GM18951 (cell line): ENCODE data around the gene POLD2.
"Not testable (repeated sequence)": the region's sequence is repeated elsewhere in the genome, so short reads cannot be mapped to it uniquely, and the experiment has no call there.

Experiments used
- POLR2A ChIP-seq: IDR thresholded peaks from 4 replicates; pipeline ENCODE4 v1.6.1; 2011; ENCODE audit warnings: mild to moderate bottlenecking; ENCODE audit not compliant: insufficient read length, insufficient read depth; ENCODE audit errors: extremely low read depth
- in situ Hi-C: fragments of 300-500 bp; cut with MboI; formaldehyde crosslinking; loops from one replicate; pipeline ENCODE4 v1.12.0; 2022; ENCODE audit warnings: low sequenced_read_pairs, mixed read lengths, inconsistent platforms; ENCODE audit not compliant: unreplicated experiment

The POLD2 gene

DNA sequence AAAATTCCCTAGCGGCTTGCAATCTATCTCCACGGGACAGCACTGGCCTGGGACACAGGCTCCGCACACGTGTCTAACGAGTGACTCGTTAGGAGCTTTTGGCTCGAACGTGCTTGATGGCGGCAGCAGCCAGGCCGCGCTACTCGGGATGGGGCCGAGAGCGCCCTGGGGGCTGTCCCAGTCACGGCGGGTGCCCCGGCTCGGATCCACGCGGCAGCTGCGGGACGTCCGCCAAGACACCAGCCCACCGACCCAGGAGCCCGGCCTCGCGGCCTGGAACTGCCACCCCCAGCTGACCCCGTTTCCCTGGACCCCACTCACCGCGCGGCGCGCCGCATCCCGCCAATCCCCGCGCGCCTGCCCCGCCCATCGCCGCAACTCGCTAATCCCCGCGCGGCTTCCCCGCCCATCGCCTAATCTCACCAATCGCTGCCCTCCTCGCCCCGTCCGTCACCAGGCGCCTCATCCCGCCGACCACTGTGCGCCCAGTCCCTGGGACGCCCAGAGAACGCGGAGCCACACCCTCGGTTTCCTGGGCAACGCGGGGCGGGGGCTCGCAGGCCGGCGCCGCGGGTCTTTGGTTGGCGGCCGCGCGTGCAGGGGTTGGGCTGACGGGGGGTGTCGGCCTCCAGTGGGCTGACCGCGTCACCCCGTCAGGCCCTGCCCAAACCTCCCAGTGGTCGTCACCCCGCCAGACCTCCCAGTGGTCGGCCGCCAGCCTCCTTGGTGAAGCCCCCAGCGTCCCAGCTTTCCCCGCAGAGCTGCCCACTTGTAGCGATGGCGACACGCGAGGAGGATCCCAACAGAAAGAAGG is at the start of gene POLD2:
Gene POLD2 (minus strand): TSS at position 359 of the 814 bp plus-strand sequence. CDS start 1,495 bp downstream, outside the sequence.
- TF ChIP-seq POLR2A: peak; percentile 69
- in situ Hi-C loops: no loop called here

GRCh38 chr7:44172803-44173424 is 49.6 kb upstream of the POLD2 start:
- in situ Hi-C loops: no loop called here
- TF ChIP-seq POLR2A: no peak

DNA sequence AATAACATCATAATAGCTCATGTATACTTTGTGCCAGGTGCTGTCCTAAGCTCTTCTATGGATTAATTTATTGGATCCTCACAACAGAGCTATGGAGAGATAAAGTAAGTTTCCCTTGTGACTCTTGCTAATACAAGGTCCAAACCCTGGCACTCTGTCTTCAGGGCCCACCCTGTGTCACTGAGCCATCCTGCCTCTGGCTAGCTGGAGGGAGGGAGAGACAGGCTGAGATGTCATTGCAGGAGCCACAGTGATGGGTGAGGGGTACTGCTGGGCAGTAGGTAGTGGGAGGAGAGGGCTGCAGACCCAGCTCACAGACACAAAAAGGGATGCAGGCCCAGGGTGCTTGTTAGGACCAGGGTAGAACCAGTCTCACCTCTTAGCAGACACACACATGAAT is 49.0 kb upstream of the POLD2 start:
- in situ Hi-C loops: no loop called here
- TF ChIP-seq POLR2A: no peak

GRCh38 chr7:44171901-44172300 is 48.6 kb upstream of the POLD2 start:
- in situ Hi-C loops: not testable (repeated sequence)

DNA sequence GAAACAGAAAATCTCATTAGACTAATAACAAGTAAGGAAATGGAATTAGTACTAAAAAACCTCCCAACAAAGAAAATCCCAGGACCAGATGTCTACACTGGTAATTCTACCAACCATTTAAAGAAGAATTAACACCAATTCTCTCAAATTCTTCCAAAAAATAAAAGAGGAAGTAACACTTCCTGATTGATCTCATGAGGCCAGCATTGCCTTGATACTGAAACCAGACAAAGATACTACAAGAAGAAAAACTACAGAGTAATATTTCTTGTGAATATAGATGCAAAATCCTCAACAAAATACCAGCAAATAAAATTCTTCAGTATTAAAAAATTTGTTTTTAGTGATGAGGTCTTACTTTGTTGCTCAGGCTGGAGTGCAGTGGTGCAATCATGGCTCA is 44.6 kb upstream of the POLD2 start:
- in situ Hi-C loops: no loop called here
- TF ChIP-seq POLR2A: no peak

GRCh38 chr7:44163591-44163990 is 40.2 kb upstream of the POLD2 start:
- in situ Hi-C loops: no loop called here
- no peak for TF ChIP-seq POLR2A

DNA sequence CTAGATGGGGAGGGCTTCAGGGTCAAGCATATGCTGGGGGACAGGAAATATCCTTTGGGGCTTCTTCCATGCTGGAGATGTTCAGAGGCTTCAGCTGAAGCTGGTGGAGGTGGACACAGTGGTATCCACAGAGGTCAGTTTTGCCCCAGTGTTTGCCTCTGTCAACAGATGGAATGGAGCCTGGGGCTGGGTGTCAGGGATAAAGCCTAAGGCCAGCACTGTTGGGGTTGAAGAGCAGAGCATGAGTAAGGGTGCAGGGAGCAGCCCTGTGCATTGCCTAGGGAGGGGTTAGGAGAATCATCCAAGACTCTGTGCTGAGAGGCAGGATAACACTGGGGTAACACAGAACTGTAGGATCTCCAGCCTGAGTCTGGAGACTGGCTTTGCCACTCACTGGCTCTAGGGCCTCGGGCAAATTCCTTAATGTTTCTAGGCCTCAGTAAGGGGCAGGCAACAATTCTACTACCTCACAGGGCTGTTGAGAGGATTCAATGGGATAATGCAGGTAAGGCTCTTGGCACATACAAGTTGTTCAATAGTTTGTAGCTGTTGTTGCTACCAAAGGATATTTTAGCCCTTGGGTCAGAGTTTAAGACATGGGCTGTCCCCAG is 39.5 kb upstream of the POLD2 start:
- in situ Hi-C loops: no loop called here
- no peak for TF ChIP-seq POLR2A

GRCh38 chr7:44162179-44162578 is 38.8 kb upstream of the POLD2 start:
- in situ Hi-C loops: no loop called here
- TF ChIP-seq POLR2A: no peak

DNA sequence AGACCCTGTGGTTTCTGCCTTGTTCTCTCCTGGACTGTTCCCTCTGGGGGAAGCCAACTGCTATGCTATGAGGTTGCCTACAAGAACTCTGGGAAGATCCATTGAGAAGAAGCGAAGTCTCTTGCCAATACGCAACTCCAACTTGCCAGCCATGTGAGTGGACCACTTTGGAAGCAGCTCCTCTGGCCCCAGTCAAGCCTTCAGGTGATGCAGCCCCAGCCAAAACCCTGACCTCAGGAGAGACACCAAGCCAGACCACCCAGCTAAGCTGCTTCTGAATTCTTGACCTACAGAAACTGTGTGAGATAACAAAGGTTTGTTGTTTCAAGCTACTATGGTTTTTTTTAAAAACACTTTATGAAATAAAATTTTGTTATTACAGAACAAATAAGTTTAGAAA is 38.0 kb upstream of the POLD2 start:
- in situ Hi-C loops: no loop called here
- no peak for TF ChIP-seq POLR2A

- TF ChIP-seq POLR2A: no peak
- in situ Hi-C loops: no loop called here
These were observed 36.7 kb upstream of the POLD2 start for GRCh38 chr7:44159824-44160630.

DNA sequence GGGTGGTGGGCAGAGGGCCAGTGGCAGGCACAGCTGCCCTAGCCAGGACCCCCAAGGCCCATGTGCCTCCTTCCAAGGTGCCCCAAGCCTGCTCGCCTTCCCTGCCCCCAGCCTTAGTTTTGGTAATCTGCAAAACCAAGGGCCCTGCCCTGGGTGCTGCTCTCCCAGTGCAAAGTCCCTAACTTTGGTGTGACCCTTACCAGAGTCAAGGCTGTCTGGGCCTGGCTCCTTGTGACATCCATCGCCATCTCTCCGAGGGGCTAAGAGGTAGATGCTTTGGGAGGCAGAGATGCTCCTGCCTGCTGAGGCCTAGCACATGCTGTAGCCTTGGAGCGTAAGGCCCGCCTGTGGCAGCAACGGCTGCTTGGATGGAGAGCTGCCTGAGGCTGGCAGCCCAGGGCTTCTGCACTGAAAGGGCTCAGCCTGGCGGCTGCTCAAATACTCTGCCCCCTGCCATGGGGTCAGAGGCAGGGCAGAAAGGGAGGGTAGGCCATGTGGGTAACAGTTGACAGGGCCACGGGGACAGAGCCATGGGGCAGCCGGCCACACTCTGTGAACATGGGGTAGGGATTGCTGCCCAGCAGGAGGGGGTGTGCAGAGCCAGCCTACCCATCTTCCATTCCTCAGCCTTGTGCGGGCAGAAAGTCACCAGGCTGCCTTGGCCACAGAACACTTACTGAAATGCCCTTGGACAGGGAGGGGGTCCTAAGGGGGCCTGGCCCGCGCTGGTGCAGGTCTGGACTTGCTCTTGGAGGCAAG is 35.7 kb upstream of the POLD2 start:
- in situ Hi-C loops: no loop called here
- TF ChIP-seq POLR2A: no peak

- in situ Hi-C loops: no loop called here
These were observed 34.9 kb upstream of the POLD2 start for GRCh38 chr7:44158096-44158872.

More at GRCh38 chr7:44158096-44158872, 34.9 kb upstream of the POLD2 start:
- TF ChIP-seq POLR2A: no peak
